Thyroid gland (tissue), 4 donors: ENCODE data around the gene SYF2. TPM values are rescaled to one million over a fixed set of nuclear protein-coding genes. Genes with fewer than 3 reads are reported as not detected.
"Not testable (repeated sequence)": the region's sequence is repeated elsewhere in the genome, so short reads cannot be mapped to it uniquely, and the experiment has no call there.

ENCODE experiments used
- DNase-seq, 2 donors: peaks; one replicate each; pipeline ENCODE4 v3.0.0-alpha.2; 2019
- H3K27ac ChIP-seq, 3 donors: fragments of 200-600 bp; sonication (generic); 1 replicate in 2 of 3; 2 replicates in 1 of 3; pipeline ENCODE4 v1.5.1; 2016 to 2019; ENCODE audit warnings: mild to moderate bottlenecking in 1 of 3, moderate library complexity in 1 of 3
- H3K27me3 ChIP-seq: fragments of 200-600 bp; sonication (generic); one replicate; pipeline ENCODE4 v1.5.1; 2019
- H3K36me3 ChIP-seq, 2 donors: fragments of 200-600 bp; sonication (generic); one replicate each; pipeline ENCODE4 v1.5.1; 2016 to 2019
- H3K4me1 ChIP-seq, 2 donors: fragments of 200-600 bp; sonication (generic); one replicate each; pipeline ENCODE4 v1.5.1; 2017 to 2019
- H3K4me3 ChIP-seq, 3 donors: fragments of 200-600 bp; sonication (generic); replicated peaks in 1 of 3; 1 replicate in 2 of 3; 2 replicates in 1 of 3; pipeline ENCODE4 v1.5.1; 2016; ENCODE audit warnings: mild to moderate bottlenecking in 1 of 3
- H3K9me3 ChIP-seq: fragments of 200-600 bp; sonication (generic); one replicate; pipeline ENCODE4 v1.5.1; 2017
- CTCF ChIP-seq, 6 experiments: fragments of 200-600 bp in 3 of 6; fragments of 450-650 bp in 3 of 6; sonication (generic) in 3 of 6; IDR thresholded peaks; one replicate each; pipeline ENCODE4 v1.5.1; 2016 to 2019; ENCODE audit warnings: antibody characterized with exemption in 6 of 6, mild to moderate bottlenecking in 2 of 6, inconsistent platforms in 1 of 6, moderate library complexity in 1 of 6
- POLR2A ChIP-seq, 2 donors: fragments of 450-650 bp; IDR thresholded peaks; one replicate each; pipeline ENCODE4 v1.6.1; 2017; ENCODE audit warnings: antibody characterized with exemption in 2 of 2, mild to moderate bottlenecking in 2 of 2, moderate library complexity in 1 of 2
- WGBS, 2 donors: methylation state at CpG; one replicate each; pipeline ENCODE4 v1.1.5; 2017; 5-methylcytosine and 5-hydroxymethylcytosine counted together
- intact Hi-C: fragments of 100-400 bp; cut with DNase I; formaldehyde crosslinking; loops from one replicate; pipeline ENCODE4 v1.15.1; 2023
- total RNA-seq, 4 donors: library from RNA; depleted of rRNA; stranded (reverse); fragments of >200 nt; gene quantifications; one replicate each; pipeline ENCODE4 v1.2.3, GENCODE V29; 2016

Gene SYF2
- total RNA-seq, 4 donors from 2014 or later: 41.1 to 94.9 (median 57.9) TPM

GRCh38 chr1:25193229-25193628 is 39.1 kb downstream of the SYF2 start:
- intact Hi-C loops: loop anchor here (10.0 kb wide), 1 partner anchor 158 kb away; no protein-coding TSS in a partner anchor
- DNase-seq: no peak
- TF ChIP-seq CTCF (IDR thresholded peaks at IDR 0.05): no peak
- no peak for TF ChIP-seq POLR2A (IDR thresholded peaks at IDR 0.05)
- H3K27me3 ChIP-seq: no peaks in the 10 kb centered on the region
- no peaks in the 10 kb centered on the region for H3K36me3 ChIP-seq
- 65 to 66% methylated on average over 9 of the region's 9 CpGs for WGBS, 2 donors
- H3K4me3 ChIP-seq: no peak overlapping the region
- H3K27ac ChIP-seq: no peak overlapping the region
- H3K4me1 ChIP-seq: peaks cover 7% of the 10 kb centered on the region in 2 donors
- H3K9me3 ChIP-seq: no peaks in the 10 kb centered on the region

GRCh38 chr1:25192154-25192553 is 40.1 kb downstream of the SYF2 start:
- intact Hi-C loops: loop anchor here (10.0 kb wide), 1 partner anchor 157 kb away; no protein-coding TSS in a partner anchor
- TF ChIP-seq CTCF (IDR thresholded peaks at IDR 0.05): no peak
- TF ChIP-seq POLR2A (IDR thresholded peaks at IDR 0.05): no peak

GRCh38 chr1:25190260-25190659 is 42.0 kb downstream of the SYF2 start:
- Histone ChIP-seq H3K4me1 (no peaks in the 10 kb centered on the region), H3K9me3 (no peaks in the 10 kb centered on the region), H3K36me3 (no peaks in the 10 kb centered on the region), H3K4me3 (no peak overlapping the region), H3K27ac (no peak overlapping the region), H3K27me3 (no peaks in the 10 kb centered on the region)
- 77 to 96% methylated on average over 2 of the region's 2 CpGs for WGBS, 2 donors
- no peak for TF ChIP-seq POLR2A (IDR thresholded peaks at IDR 0.05)
- no peak for TF ChIP-seq CTCF (IDR thresholded peaks at IDR 0.05)
- no peak for DNase-seq
- intact Hi-C loops: loop anchor here (10.0 kb wide), 1 partner anchor 155 kb away; no protein-coding TSS in a partner anchor

More at GRCh38 chr1:25192154-25192553, 40.1 kb downstream of the SYF2 start:
- no peak overlapping the region for H3K4me3 ChIP-seq
- no peaks in the 10 kb centered on the region for H3K9me3 ChIP-seq
- H3K4me1 ChIP-seq: no peaks in the 10 kb centered on the region
- H3K36me3 ChIP-seq: no peaks in the 10 kb centered on the region
- H3K27ac ChIP-seq: no peak overlapping the region
- no peaks in the 10 kb centered on the region for H3K27me3 ChIP-seq
- no peak for DNase-seq
- WGBS, 2 donors: 91% methylated on average over 5 of the region's 5 CpGs

- H3K27ac ChIP-seq, H3K4me3 ChIP-seq, H3K27me3 ChIP-seq, intact Hi-C loops, H3K9me3 ChIP-seq, DNase-seq, H3K36me3 ChIP-seq, H3K4me1 ChIP-seq: not testable (repeated sequence)
- 96 to 98% methylated on average over 3 of the region's 3 CpGs for WGBS, 2 donors
These were observed 44.4 kb downstream of the SYF2 start for GRCh38 chr1:25187904-25188303.

GRCh38 chr1:25187077-25187476 is 45.2 kb downstream of the SYF2 start:
- Histone ChIP-seq H3K27me3 (no peaks in the 10 kb centered on the region), H3K4me1 (no peaks in the 10 kb centered on the region), H3K4me3 (no peak overlapping the region), H3K9me3 (no peaks in the 10 kb centered on the region), H3K27ac (no peak overlapping the region), H3K36me3 (no peaks in the 10 kb centered on the region)
- no peak for TF ChIP-seq CTCF (IDR thresholded peaks at IDR 0.05)
- no peak for TF ChIP-seq POLR2A (IDR thresholded peaks at IDR 0.05)
- no peak for DNase-seq
- WGBS, 2 donors: 93 to 97% methylated on average over 5 of the region's 5 CpGs
- intact Hi-C loops: no loop called here
